HG02623 (cell line): Measurements from ENCODE around the gene MYH8.

Experiments
- ATAC-seq: cut with Tn5 transposase; IDR thresholded peaks from one replicate; pipeline ENCODE4 v1.9.1; 2021; ENCODE audit warnings: moderate library complexity; ENCODE audit not compliant: unreplicated experiment

Gene MYH8

GRCh38 chr17:10421900-10422542 is at the start of gene MYH8:
MYH8 (minus strand) TSS chr17:10421950; CDS start chr17:10420227, 1,723 bp downstream.
- ATAC-seq = no peak

DNA sequence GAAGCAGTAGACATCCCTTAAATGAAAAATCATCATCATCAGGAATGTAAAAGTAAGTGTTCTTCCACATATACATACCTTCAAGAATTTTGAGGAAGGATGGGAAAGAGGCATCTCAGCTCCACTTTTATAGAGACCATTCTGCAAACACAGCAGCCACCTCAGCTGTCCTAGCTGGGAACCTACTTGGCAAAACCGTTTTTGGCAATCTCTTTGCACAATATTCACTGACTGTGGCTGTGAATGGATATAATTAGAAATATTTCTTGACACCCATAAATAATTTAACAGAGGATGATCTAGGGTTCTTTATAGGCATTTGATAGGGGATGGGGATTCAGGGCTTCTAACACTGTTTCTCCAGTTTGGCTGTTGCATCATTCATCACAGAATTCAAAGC is 47.7 kb upstream of the MYH8 start, which contains the start of gene MYH4:
Gene MYH4, minus strand, starts transcription at position 101 of the 400 bp plus-strand sequence. CDS start 2,814 bp downstream, outside the sequence.
- no peak for ATAC-seq

DNA sequence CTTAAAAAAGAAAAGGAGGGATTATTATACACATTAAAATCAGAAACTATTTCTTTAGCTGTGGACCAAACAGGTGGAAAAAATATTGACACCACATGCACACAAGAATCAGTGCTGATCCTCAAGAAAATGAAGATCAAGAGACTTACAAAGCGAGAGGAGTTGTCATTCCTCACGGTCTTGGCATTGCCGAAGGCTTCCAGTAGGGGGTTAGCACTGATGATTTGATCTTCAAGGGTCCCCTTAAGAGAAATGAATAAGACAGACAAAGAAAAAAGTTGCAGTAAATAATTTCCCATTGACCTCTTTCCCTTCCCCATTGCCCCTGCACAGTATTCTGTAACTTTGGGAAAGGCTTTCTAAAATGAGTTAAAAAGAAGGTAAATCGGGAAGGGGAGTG is 41.7 kb upstream of the MYH8 start:
- ATAC-seq = no peak

- ATAC-seq = no peak
Measured at GRCh38 chr17:10460062-10460461, 38.3 kb upstream of the MYH8 start.

GRCh38 chr17:10458701-10459100 is 37.0 kb upstream of the MYH8 start:
- ATAC-seq = no peak

- ATAC-seq = no peak
Measured at GRCh38 chr17:10457952-10458351, 36.2 kb upstream of the MYH8 start.

- no peak for ATAC-seq
Measured at GRCh38 chr17:10447026-10447931, 25.5 kb upstream of the MYH8 start.

GRCh38 chr17:10439816-10440215 is 18.1 kb upstream of the MYH8 start:
- ATAC-seq = no peak

GRCh38 chr17:10435096-10435495 is 13.3 kb upstream of the MYH8 start:
- ATAC-seq = no peak

DNA sequence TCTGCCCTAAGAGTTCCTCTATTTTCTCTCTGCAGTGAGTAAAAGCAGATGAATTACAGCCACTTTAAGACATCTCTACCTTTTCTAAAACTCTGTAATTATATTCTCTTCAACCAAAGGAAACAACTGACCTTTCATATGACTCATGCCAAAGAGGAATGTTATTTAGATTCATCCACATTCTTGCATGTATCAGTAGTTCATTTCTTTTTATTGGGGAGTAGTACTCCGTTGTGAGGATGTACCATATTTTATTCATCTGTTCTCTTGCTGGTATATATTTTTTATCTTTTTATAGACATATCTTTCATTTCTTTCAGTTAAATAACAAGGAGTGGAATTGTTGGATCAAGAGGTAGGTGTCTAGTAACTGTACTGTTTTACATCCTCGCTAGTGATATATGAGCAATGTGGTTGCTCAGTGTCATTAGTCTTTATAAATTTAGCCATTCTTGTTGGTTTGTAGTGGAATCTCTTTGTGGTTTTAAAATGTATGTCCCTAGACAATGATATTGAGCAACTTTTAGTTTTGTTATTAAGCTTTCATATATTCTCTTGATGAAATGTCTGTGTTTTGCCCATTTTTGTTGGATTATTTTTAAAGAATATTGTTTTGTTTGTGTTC is 7.8 kb upstream of the MYH8 start:
- ATAC-seq = no peak

DNA sequence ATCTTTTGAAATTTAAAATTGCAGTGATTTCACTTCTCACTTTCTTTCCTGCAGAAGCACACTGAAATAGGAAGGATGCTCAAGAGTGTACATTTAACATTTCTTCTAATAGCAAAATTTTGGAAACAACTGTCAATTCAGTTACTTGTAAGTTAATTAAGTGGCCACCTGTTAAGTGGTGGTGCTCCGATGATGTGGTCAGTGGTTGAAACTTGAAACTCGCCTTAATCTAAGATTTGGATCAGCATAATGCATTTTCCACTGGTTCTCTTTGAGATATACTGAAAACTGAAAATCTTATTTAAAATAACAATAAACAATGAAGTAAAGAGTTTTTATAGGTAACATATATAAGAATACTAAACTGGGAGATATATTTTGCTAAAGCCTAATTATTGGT is 7.0 kb upstream of the MYH8 start:
- no peak for ATAC-seq

DNA sequence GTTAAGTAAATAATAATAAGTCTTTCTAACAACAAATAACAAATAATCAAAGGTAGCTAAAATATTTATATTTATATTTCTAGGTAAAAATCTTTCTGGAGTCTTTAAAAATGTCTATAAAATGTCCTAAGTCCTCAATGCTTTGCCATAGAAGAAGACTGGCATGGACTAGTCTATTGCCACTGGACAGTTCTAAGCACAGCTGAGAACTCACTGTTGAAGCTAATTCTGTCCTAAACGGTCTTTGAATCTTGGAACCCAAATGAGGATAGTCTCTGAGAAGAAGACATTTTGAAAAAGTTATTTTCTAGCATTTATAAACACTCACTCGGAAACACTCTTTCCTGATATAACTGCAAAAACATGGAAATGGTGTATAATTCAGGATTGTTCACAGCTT is 539 bp downstream of the MYH8 start:
- ATAC-seq = no peak

GRCh38 chr17:10420811-10421210 is 939 bp downstream of the MYH8 start:
- no peak for ATAC-seq

DNA sequence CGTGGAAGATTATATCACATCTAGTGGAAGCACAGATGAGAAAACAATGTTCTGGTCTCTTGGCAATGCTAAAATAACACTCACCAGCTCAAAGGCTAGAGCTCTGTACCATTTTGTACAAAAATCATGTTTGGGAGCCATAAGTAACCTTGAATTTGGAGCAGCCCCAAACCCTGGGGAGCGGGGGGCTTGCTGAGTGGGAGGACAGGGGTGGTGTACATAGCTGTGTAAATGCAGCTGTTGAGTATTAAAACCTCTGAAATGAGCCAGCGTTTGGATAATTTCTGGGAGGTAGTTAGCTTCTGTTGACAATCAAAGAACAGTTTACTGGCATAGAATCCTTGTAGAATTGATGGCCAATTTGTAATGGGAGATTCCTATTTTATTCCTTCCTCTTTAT is 4.3 kb downstream of the MYH8 start:
- no peak for ATAC-seq

DNA sequence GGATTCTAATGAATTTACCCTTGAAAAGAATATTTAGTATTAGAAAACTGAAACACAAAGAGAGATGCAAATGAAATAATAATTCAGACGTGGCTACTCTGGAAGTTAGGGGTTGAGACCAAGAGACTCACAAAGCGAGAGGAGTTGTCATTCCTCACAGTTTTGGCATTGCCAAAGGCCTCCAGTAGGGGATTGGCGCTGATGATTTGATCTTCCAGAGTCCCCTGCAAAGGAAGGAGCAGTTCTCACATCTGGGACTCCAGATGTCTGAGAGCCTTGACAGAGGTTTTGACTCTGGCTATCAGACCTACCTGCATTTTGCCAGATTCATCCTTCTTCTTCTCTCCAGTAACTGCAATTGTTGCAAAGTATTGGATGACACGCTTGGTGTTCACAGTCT is 6.6 kb downstream of the MYH8 start:
- no peak for ATAC-seq

DNA sequence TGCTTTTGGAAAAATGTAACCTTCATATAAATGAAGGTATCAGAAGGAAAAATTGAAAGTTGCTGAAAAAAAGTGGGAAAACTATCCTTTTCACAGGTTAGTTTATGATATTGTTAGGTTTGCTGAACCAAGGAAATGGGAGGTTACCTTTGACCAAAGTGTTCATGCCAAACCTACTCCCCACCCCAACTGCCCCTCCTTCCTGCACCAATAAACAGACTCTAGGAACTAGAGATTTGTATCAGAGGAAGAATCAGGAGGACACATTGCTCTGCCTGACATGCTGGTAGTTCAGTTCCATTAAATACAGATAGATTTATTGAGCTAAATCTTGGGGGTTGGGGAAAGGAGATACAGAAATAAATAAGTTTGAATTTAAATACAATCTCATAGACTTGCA is 18.2 kb downstream of the MYH8 start:
- ATAC-seq = no peak

DNA sequence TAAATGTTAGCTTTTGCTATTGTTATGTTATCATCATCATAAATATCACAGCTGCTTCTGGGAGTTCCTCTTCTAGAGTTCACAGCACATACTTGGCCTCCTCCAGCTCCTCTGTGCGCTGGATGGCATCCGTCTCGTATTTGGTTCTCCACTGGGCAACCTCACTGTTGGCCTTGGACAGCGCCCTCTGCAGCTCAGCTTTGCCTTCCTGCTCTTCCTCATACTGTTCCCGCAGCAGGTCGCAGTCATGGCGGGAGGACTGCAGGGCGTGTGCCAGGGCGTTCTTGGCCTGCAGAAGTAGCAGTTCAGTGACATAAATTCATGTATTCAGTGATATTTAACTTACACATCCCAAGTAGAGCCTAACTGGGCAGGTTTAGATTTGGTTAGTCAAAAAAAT is 23.4 kb downstream of the MYH8 start:
- no peak for ATAC-seq

DNA sequence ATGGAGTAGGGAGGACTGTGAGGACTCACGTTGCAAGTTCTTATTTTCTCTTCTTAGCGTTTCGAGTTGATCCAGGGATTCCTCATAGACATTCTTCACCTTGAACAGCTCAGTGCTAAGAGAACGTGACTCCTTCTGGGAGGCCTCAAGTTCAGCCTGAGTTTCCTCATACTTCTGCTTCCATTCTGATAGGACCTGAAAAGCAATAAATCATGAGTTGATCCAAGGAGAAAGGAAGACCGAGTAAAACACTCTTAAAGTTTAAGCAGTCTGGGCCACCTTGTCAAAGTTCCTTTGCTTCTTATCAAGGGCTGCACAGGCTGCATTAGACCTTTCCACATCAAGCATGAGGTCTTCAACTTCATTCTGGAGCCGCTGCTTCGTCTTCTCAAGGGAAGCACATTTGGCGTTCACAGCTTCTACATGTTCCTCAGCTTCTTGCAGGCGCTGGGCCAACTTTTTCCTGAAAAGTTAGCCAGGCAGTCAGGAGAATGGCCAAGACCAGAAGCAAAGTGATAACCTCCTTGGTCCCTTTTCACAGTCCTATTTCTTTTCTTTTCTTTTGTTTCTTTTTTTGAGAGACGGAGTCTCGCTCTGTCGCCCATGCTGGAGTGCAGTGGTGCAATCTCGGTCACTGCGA is 25.1 kb downstream of the MYH8 start:
- no peak for ATAC-seq

DNA sequence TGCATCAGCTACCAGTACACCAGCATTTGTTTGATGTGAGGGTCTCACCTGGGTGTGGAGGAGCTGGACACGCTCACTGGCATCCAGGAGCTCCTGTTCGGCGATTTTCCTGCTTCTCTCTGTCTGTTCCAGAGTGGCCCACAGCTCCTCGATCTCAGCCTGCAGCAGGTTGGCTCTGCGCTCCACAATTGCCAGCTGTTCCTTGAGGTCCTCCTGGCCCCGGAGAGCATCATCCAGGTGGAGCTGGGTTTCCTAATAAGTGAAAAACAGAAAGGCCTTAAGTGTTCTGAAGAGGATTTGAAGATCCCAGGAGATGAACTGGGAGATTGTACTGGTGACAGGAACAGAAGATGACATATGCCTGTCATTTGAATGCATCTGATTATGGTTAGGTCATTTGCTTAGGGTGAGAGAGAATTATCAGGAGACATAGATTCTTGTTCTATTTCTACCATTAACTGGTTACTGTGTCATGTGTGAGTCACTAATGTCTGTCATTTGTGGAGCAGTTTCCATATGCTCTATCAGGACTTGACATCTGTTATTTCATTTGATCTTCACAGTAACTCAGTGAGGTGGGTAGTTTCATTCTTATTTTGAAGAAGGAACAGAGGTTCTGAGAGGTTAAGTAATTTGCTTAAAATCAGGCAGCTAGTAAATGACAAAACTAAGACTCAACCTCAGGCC is 27.4 kb downstream of the MYH8 start:
- no peak for ATAC-seq

DNA sequence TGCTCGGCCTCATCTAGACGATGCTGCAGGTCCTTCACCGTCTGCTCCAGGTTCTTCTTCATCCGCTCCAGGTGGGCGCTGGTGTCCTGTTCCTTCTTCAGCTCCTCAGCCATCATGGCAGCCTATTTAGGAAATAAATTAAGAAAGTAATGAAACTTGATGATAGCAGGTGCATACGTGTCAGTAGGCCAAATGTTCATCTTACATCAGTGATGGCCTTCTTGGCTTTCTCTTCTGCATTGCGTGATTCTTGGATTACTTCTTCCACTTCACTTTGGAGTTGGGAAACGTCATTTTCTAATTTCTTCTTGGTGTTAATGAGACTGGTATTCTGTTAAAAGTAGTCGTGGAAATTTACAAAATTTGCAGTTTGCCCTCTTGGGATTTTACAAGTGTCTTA is 28.9 kb downstream of the MYH8 start:
- ATAC-seq = no peak

GRCh38 chr17:10385871-10386270 is 35.9 kb downstream of the MYH8 start:
- ATAC-seq = no peak
